22Rv1 (cell line): ENCODE data around the gene CCS.

Experiments used
- CTCF ChIP-seq: fragments of 450-650 bp; IDR thresholded peaks from 2 replicates; pipeline ENCODE4 v1.5.1; 2017; ENCODE audit warnings: mild to moderate bottlenecking
- ZFX ChIP-seq: fragments of 450-650 bp; IDR thresholded peaks from 2 replicates; pipeline ENCODE4 v1.6.1; 2017; ENCODE audit warnings: antibody characterized with exemption, borderline replicate concordance

- TF ChIP-seq CTCF (no peak), ZFX (no peak)
Measured at GRCh38 chr11:66580803-66581202, 12.2 kb upstream of the CCS start.
